GM08714 (cell line): ENCODE measurements around the gene RPS6KA4.
"Not testable (repeated sequence)": the region's sequence is repeated elsewhere in the genome, so short reads cannot be mapped to it uniquely, and the experiment has no call there.

ENCODE experiments used
- H3K4me3 ChIP-seq: fragments of 200-500 bp; sonication (Bioruptor generic); 2 replicates; pipeline ENCODE4 v1.5.1; 2014; ENCODE audit warnings: mild to moderate bottlenecking, low read length, inconsistent platforms
- ZNF274 ChIP-seq: IDR thresholded peaks from 2 replicates; pipeline ENCODE4 v1.6.1; 2012; ENCODE audit warnings: mild to moderate bottlenecking, low read depth, low read length

Gene RPS6KA4

GRCh38 chr11:64409278-64409677 is 50.3 kb downstream of the RPS6KA4 start:
- no peak for TF ChIP-seq ZNF274
- no peak overlapping the region for H3K4me3 ChIP-seq

GRCh38 chr11:64409707-64410403 is 50.9 kb downstream of the RPS6KA4 start:
- H3K4me3 ChIP-seq = no peak overlapping the region
- no peak for TF ChIP-seq ZNF274

DNA sequence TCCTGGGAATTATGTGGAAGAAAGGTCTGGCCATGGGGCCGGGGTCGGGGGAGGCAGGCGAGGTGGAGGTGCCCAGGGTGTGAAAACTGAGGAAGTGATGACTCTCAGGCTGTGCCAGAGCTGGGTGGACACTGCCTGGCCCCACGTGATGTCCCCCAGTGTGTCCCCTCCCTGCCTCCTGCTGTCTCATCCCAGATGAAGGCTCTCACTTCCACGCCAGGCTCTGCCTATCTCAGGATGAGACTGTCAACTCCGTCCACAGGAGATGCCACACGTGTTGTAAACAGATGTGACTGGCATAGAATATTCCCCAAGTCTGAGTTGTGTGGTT is 51.4 kb downstream of the RPS6KA4 start:
- H3K4me3 ChIP-seq = no peak overlapping the region
- TF ChIP-seq ZNF274 = no peak

GRCh38 chr11:64413417-64413816 is 54.5 kb downstream of the RPS6KA4 start:
- no peak overlapping the region for H3K4me3 ChIP-seq
- no peak for TF ChIP-seq ZNF274

GRCh38 chr11:64415286-64415685 is 56.3 kb downstream of the RPS6KA4 start:
- no peak overlapping the region for H3K4me3 ChIP-seq
- TF ChIP-seq ZNF274 = no peak

- TF ChIP-seq ZNF274 = no peak
- H3K4me3 ChIP-seq = no peak overlapping the region
Observed at GRCh38 chr11:64415996-64416728, 57.2 kb downstream of the RPS6KA4 start.

- H3K4me3 ChIP-seq = not testable (repeated sequence)
Observed at GRCh38 chr11:64418233-64418632, 59.3 kb downstream of the RPS6KA4 start.

DNA sequence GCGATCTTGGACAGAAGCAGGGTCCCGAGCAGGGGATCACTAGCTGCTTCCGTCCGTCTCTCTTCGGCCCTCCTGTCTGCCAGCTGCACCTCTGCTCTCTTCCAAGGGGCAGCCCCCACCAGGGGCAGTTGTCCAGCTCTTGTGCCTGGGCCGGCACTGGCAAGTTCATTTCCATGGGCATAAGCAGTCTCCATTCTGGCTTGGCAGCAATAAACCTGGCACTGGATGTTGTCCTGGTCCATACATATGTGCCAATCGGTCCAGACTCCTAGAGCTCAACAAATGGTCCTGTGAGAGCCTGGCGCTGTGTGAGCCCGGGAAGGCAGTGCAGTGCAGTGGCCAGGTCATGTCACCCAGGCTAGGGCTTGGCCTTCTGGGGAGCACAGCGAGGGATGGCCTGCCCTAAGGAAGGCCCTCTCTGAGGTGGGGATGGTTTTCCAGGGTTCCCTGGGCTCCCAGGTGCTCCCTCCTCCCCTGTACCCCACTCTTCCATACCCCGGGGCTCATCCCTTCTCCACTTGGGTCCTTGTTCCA is 60.4 kb downstream of the RPS6KA4 start:
- no peak overlapping the region for H3K4me3 ChIP-seq
- TF ChIP-seq ZNF274 = no peak

GRCh38 chr11:64419818-64420485 is 61.0 kb downstream of the RPS6KA4 start:
- no peak overlapping the region for H3K4me3 ChIP-seq
- no peak for TF ChIP-seq ZNF274
